Glomerular endothelial cell (primary cell): Measurements from ENCODE around the gene APBA1. TPM values are rescaled to one million over a fixed set of nuclear protein-coding genes. Genes with fewer than 3 reads are reported as not detected.
"Not testable (repeated sequence)": the region's sequence is repeated elsewhere in the genome, so short reads cannot be mapped to it uniquely, and the experiment has no call there.

ENCODE experiments used
- DNase-seq: peaks from one replicate; pipeline ENCODE4 v3.0.0-alpha.2; 2011; ENCODE audit warnings: low read depth, low spot score; ENCODE audit errors: extremely low read depth
- total RNA-seq: library from RNA; depleted of rRNA; stranded (reverse); fragments of >200 nt; gene quantifications from 2 replicates; pipeline ENCODE4 v1.2.3, GENCODE V29; 2015

Gene APBA1
- total RNA-seq, 1 donor from 2014 or later = 15.2 TPM

- DNase-seq = peak; percentile 44
Observed at GRCh38 chr9:69421908-69422801, 250.0 kb downstream of the APBA1 start.

- DNase-seq = no peak
Observed at GRCh38 chr9:69420611-69421270, 251.4 kb downstream of the APBA1 start.

GRCh38 chr9:69412741-69413150 is 259.4 kb downstream of the APBA1 start:
- peak; percentile 33 for DNase-seq

GRCh38 chr9:69411931-69412740 is 260.0 kb downstream of the APBA1 start:
- no peak for DNase-seq

GRCh38 chr9:69411246-69411645 is 260.9 kb downstream of the APBA1 start:
- DNase-seq = no peak

- DNase-seq = not testable (repeated sequence)
Observed at GRCh38 chr9:69409936-69410335, 262.2 kb downstream of the APBA1 start.

- no peak for DNase-seq
Observed at GRCh38 chr9:69400470-69400869, 271.7 kb downstream of the APBA1 start.

- DNase-seq = no peak
Observed at GRCh38 chr9:69397384-69398214, 274.6 kb downstream of the APBA1 start.

- DNase-seq = no peak
Observed at GRCh38 chr9:69396759-69397158, 275.4 kb downstream of the APBA1 start.

GRCh38 chr9:69395718-69396117 is 276.5 kb downstream of the APBA1 start:
- no peak for DNase-seq

GRCh38 chr9:69393425-69393824 is 278.7 kb downstream of the APBA1 start:
- DNase-seq = no peak

- no peak for DNase-seq
Observed at GRCh38 chr9:69392826-69393225, 279.3 kb downstream of the APBA1 start.

GRCh38 chr9:69391946-69392345 is 280.2 kb downstream of the APBA1 start:
- no peak for DNase-seq

GRCh38 chr9:69391487-69391886 is 280.7 kb downstream of the APBA1 start:
- DNase-seq = no peak

- no peak for DNase-seq
Observed at GRCh38 chr9:69389437-69389995, 282.7 kb downstream of the APBA1 start.

GRCh38 chr9:69388596-69388995 is 283.6 kb downstream of the APBA1 start:
- DNase-seq = no peak

- DNase-seq = no peak
Observed at GRCh38 chr9:69386651-69387050, 285.5 kb downstream of the APBA1 start.

- DNase-seq = no peak
Observed at GRCh38 chr9:69385581-69386033, 286.6 kb downstream of the APBA1 start.

GRCh38 chr9:69382135-69382534 is 290.0 kb downstream of the APBA1 start:
- DNase-seq = no peak

GRCh38 chr9:69380811-69381210 is 291.4 kb downstream of the APBA1 start:
- no peak for DNase-seq
